ENCODE data around the gene SLC6A13. TPM values are rescaled to one million over a fixed set of nuclear protein-coding genes. Genes with fewer than 3 reads are reported as not detected.

The SLC6A13 gene
- total and polyA plus RNA-seq, 2 of the 13 experiments (the other 11 are each of a cell fraction or from before 2014, with no cell fraction given), result 0.05 to 0.15 TPM

GRCh38 chr12:219891-220352 is 42.7 kb downstream of the SLC6A13 start (continued):
- TF ChIP-seq ZFP91 (CRISPR knock-in tag; IDR thresholded peaks at IDR 0.05; ENCODE audit: borderline replicate concordance) (peak; percentile 57; the same call in 1 of the 2 replicates), ZNF329 (CRISPR knock-in tag; IDR thresholded peaks at IDR 0.05; ENCODE audit: low read depth) (no peak), RAD21 (CRISPR knock-in tag; IDR thresholded peaks at IDR 0.05) (peak; percentile 97), IRF9 (CRISPR knock-in tag; IDR thresholded peaks at IDR 0.05; ENCODE audit: borderline replicate concordance) (0 out of 2 replicates have a peak, but pooled peaks have one; percentile 58), ZNF703 (CRISPR knock-in tag; IDR thresholded peaks at IDR 0.05; ENCODE audit: borderline replicate concordance) (no peak), ZNF598 (CRISPR knock-in tag; IDR thresholded peaks at IDR 0.05; ENCODE audit: borderline replicate concordance) (0 out of 2 replicates have a peak, but pooled peaks have one; percentile 53), ZNF609 (CRISPR knock-in tag; IDR thresholded peaks at IDR 0.05; ENCODE audit: borderline replicate concordance) (peak; percentile 47; the same call in 1 of the 2 replicates), ZNF367 (CRISPR knock-in tag; IDR thresholded peaks at IDR 0.05; ENCODE audit: borderline replicate concordance) (no peak), ATM (IDR thresholded peaks at IDR 0.05; ENCODE audit: borderline replicate concordance) (no peak), SNAI1 (CRISPR knock-in tag; IDR thresholded peaks at IDR 0.05; ENCODE audit: borderline replicate concordance) (no peak), ZNF547 (CRISPR knock-in tag; IDR thresholded peaks at IDR 0.05) (peak; percentile 48; the same call in 1 of the 2 replicates), TERF1 (CRISPR knock-in tag; IDR thresholded peaks at IDR 0.05) (0 out of 2 replicates have a peak, but pooled peaks have one; percentile 60), ZMYM2 (CRISPR knock-in tag; IDR thresholded peaks at IDR 0.05) (no peak), ZNF569 (CRISPR knock-in tag; IDR thresholded peaks at IDR 0.05; ENCODE audit: borderline replicate concordance) (no peak), PATZ1 (CRISPR knock-in tag; IDR thresholded peaks at IDR 0.05) (peak; percentile 80), ZNF160 (CRISPR knock-in tag; IDR thresholded peaks at IDR 0.05) (no peak), BCL6 (CRISPR knock-in tag; IDR thresholded peaks at IDR 0.05) (0 out of 2 replicates have a peak, but pooled peaks have one; percentile 40), ZMYM4 (CRISPR knock-in tag; IDR thresholded peaks at IDR 0.05) (no peak)
